Measurements from ENCODE around the gene KLRC4.
"Not testable (repeated sequence)": the region's sequence is repeated elsewhere in the genome, so short reads cannot be mapped to it uniquely, and the experiment has no call there.

Gene KLRC4

DNA sequence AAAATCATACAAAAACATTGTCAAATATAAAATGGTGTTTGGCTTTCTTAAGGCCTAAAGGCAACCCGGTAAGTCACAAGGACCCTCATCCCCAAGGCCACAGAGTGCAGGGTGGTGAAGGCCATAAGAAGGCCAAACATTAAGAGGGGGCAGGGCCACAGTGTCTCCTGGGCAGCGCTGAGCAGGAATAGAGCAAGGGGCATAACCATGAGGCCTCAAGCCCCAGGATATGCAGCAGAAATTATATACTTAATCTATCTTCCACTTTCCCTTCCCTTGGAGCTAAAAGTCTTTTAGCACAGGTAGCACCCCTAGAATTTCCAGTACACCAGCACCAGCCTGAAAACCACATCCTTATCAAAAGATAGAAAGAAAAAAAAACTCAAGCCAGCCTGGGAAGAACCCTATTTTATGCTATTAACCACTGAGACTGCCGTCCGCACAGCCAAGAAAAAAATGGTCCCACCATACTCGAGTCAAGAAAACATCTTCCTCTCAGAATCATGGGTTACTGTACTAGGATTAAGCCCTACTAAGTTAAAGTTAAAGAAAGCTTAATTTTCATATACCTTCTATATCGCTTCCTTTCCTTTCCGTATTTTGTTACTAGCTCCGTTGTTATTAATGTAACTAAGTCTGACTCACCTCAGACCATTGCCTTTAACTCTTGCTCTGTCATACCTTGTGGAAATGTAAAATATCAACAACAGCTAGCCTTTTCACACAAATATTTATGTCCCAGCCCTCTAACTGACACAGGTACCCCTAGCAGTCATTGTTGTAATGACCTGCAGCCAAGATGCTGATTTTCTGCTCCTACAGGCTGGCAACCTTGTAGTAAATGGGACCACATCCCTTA, 39.8 kb downstream of the KLRC4 start:
- Histone ChIP-seq H3K27me3 (ENCODE audit: control insufficient read depth, insufficient read depth, low read length, poor library complexity, severe bottlenecking) (no peaks in the 10 kb centered on the region), H3K9me3 (ENCODE audit: control insufficient read depth, low read length) (no peaks in the 10 kb centered on the region), H3K27ac (ENCODE audit: insufficient read depth, low read depth, low read length, poor library complexity, severe bottlenecking) (no peak overlapping the region), H3K4me1 (ENCODE audit: control insufficient read depth, insufficient read depth, low read length) (peaks cover 8% of the 10 kb centered on the region), H3K36me3 (ENCODE audit: control insufficient read depth, insufficient read depth, low read length) (no peaks in the 10 kb centered on the region), H3K4me3 (ENCODE audit: insufficient read depth, low read depth, low read length) (no peak overlapping the region)
- WGBS, 2 experiments = 93 to 97% methylated on average over 8 of the region's 8 CpGs

DNA sequence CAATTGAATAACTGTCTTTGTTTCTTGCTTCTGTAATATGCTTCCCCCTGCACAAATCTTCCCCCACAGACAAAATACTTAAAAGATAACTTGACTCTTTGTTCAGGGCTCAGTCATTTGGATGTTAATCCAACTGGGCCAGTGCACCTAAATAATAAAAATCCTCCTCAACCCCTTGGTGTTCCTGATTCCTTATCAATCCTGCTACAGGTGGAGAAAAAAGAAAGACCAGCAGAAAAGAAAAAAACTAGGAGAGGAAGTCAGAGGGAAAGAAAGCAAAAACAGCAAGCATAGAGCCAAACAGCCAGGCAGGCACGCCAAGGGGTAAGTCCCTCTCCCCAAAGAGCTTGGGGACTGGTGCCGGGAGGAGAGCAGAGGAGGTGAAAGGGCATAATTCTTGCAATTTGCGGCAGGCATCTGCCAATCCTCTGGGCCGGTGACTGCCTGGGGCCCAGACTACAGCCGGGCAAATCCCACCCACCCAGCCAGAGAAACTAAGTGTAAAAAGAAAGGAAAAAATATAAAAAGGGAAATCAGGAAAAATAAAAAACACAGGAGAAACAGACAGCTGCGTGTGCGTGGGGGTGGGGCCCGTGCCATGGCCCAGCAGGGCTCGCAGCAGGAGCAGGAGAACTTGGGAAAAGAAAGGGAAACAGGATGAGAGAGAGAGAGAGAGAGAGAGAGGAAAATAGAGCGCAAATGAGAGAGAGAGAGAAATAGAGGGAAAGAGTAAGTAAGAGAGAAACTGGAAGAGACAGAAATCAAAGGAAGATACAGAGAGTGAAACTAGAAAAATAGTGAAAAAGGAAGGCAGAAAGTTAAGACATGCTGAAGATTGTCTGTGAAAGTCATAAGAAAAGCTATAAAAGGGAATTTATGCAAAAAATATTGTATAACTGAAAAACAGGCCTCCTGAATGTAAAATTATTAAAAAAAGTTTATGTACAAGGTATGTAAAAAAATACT, 41.1 kb downstream of the KLRC4 start:
- H3K9me3 ChIP-seq (ENCODE audit: control insufficient read depth, low read length) = no peaks in the 10 kb centered on the region
- H3K36me3 ChIP-seq (ENCODE audit: control insufficient read depth, insufficient read depth, low read length) = no peaks in the 10 kb centered on the region
- 89 to 90% methylated on average over 9 to 10 of the region's 10 CpGs for WGBS, 2 experiments
- peaks cover 8% of the 10 kb centered on the region for H3K4me1 ChIP-seq (ENCODE audit: control insufficient read depth, insufficient read depth, low read length)
- H3K27me3 ChIP-seq (ENCODE audit: control insufficient read depth, insufficient read depth, low read length, poor library complexity, severe bottlenecking) = no peaks in the 10 kb centered on the region
- H3K27ac ChIP-seq (ENCODE audit: insufficient read depth, low read depth, low read length, poor library complexity, severe bottlenecking) = no peak overlapping the region
- H3K4me3 ChIP-seq (ENCODE audit: insufficient read depth, low read depth, low read length) = no peak overlapping the region

DNA sequence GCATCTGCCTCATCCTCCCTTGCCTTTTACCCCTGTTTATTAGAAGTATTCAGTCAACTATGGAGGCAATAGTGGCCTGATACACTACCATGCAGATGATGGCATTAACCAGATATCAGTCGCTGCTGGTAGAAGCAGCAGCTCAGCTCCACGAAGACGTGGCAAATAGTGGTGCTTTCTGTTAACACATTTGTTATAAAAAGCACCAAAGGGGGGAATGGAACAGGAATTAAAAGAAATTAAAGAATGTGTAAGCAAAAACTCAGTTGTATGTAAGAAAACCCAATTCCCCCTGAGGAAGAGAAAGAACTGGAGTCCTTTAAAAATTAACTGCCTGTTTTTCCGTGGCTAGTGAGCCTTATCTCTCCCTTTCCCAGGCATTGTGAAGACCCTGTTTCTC, 41.8 kb downstream of the KLRC4 start:
- H3K4me1 ChIP-seq (ENCODE audit: control insufficient read depth, insufficient read depth, low read length) = peaks cover 12% of the 10 kb centered on the region
- H3K27me3 ChIP-seq (ENCODE audit: control insufficient read depth, insufficient read depth, low read length, poor library complexity, severe bottlenecking); H3K36me3 ChIP-seq (ENCODE audit: control insufficient read depth, insufficient read depth, low read length); H3K9me3 ChIP-seq (ENCODE audit: control insufficient read depth, low read length); H3K4me3 ChIP-seq (ENCODE audit: insufficient read depth, low read depth, low read length); H3K27ac ChIP-seq (ENCODE audit: insufficient read depth, low read depth, low read length, poor library complexity, severe bottlenecking): not testable (repeated sequence)
- WGBS, 2 experiments = 70 to 75% methylated on average over 4 of the region's 4 CpGs

DNA sequence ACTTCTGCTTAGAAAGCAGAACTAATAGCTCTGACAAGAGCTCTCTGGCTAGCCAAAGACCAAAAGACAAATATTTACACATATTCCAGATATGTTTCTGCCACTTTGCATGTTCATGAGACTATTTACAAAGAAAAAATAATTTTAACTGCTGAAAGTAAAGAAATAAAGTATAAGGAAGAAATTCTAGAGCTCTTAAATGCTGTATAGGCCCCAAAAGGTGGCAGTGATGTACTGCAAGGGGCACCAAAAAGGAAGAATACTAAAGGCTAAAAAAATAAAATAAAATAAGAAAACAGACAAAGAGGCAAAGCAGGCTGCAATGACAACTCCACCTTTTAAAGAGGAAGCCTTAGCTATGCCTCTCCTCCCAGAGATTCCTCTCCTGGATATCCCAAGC, 42.7 kb downstream of the KLRC4 start:
- Histone ChIP-seq H3K27me3 (ENCODE audit: control insufficient read depth, insufficient read depth, low read length, poor library complexity, severe bottlenecking) (no peaks in the 10 kb centered on the region), H3K27ac (ENCODE audit: insufficient read depth, low read depth, low read length, poor library complexity, severe bottlenecking) (no peak overlapping the region), H3K9me3 (ENCODE audit: control insufficient read depth, low read length) (no peaks in the 10 kb centered on the region), H3K36me3 (ENCODE audit: control insufficient read depth, insufficient read depth, low read length) (no peaks in the 10 kb centered on the region), H3K4me1 (ENCODE audit: control insufficient read depth, insufficient read depth, low read length) (peaks cover 14% of the 10 kb centered on the region), H3K4me3 (ENCODE audit: insufficient read depth, low read depth, low read length) (no peak overlapping the region)

DNA sequence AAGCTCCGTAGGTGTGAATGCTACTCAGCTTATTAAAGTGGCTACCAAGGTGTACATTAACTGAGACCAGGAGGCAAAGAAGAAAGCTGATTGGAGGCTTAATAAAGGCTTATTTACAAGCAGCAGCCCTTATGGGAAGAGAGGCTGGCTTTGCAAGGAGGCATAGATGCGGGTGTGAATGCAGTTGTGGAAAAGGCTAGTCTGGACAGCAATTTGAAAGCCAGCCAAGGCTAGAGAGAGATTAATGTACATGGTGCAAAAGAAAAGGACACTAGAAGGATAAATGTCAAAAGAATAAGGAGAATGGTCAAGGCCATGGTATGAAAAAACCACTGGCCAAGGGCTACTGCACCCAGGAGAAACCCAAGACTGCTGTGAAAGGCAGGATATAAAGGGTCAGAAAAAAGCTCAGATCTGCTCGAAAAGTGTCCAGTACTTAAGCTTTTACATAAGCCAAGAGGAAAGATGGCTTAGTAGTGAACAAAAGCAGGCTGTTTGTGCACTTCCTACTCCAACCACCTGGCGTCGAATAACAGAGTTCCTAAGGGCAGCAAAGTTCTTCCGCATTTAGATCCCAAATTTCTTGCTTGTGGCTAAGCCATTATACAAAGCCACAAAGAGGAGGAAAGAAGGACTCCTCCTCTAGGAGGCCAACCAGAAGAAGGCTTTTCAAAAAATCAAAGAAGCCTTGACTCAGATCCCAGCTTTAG, 43.7 kb downstream of the KLRC4 start:
- Histone ChIP-seq H3K4me1 (ENCODE audit: control insufficient read depth, insufficient read depth, low read length) (peaks cover 14% of the 10 kb centered on the region), H3K27ac (ENCODE audit: insufficient read depth, low read depth, low read length, poor library complexity, severe bottlenecking) (no peak overlapping the region), H3K36me3 (ENCODE audit: control insufficient read depth, insufficient read depth, low read length) (no peaks in the 10 kb centered on the region), H3K9me3 (ENCODE audit: control insufficient read depth, low read length) (no peaks in the 10 kb centered on the region), H3K4me3 (ENCODE audit: insufficient read depth, low read depth, low read length) (no peak overlapping the region), H3K27me3 (ENCODE audit: control insufficient read depth, insufficient read depth, low read length, poor library complexity, severe bottlenecking) (no peaks in the 10 kb centered on the region)
- WGBS, 2 experiments = 60 to 62% methylated on average over 6 of the region's 6 CpGs

DNA sequence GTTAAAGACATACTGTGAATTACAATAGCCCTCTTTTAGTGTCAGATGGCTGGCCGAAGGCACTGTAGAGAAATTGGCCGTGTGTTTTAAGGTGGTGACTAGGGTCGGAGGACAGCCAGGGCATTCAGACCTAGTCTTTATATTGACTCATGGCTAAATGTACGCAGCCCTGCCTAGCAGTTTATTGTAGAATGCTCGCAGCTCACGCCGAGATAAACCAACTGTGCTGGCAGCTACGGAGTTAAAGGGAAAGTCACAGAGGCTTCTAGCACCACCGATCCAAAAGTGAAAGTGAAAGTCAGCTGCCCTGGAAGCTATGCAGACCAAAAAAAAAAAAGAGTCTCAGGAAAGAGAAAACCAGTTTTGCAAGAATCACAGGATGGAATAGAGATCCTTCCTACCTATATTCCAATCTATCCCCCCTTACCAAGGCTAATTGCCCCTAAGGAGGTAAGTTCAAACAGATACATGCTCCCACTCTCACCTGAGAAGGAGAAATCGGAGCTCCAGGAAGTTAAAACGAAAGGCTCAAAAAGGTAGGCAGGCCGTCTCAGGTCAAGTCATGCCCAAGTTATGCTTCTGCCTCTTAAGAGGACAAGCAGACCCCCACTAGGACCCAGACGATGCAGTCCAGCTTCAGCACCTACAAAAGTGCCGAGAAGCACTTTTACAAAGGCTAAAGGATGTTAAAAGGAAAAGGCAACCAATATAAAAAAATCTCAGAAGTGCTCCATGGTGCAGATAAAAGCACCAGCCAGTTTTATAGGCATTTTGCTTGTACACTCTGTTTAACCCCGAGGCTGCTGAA, 44.5 kb downstream of the KLRC4 start:
- H3K27ac ChIP-seq (ENCODE audit: insufficient read depth, low read depth, low read length, poor library complexity, severe bottlenecking) = peak overlapping the region; percentile 5
- peak overlapping the region; percentile 30 for H3K4me3 ChIP-seq (ENCODE audit: insufficient read depth, low read depth, low read length)

DNA sequence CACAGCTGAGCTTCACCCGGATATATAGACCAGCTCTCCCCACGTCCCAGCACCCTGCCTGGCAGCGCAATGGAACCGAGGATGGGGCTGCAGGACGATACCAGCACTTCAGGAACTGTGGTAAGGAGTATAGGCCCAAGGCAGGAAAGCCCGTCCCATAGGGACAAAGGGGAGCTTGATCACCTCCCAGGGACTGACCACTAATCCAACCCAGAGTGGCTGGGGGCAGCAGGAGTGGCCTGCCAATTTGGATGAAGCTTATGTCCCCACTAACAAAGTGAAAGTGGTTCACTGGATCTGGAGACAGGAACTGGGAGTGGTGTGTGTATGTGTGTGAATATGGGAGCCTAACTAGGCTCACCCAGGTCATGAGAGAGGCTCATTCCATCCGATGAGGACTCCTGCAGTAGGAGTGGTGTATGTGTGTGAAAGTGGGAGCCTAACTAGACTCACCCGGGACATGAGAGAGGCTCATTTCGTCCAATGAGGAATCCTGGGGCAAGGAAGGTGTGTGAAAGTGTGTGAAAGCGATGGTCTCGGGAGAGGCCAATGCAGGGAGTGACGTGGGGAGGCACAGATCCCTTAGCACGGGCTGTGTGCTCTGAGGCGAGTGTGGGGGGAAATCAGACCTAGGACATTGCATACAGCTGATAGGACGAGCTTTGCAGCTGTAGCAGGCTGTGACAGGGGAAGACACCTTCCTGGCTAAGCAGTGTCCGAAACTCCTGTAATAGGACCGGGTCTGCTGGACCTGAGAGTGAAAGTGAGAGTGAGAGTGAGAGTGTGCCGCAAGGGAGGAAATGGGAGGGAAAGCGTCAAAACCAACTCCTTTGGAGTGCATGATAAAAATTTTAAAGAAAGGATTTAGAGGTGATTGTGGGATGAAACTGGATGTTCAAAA, 45.4 kb downstream of the KLRC4 start:
- H3K9me3 ChIP-seq (ENCODE audit: control insufficient read depth, low read length) = no peaks in the 10 kb centered on the region
- peaks cover 14% of the 10 kb centered on the region for H3K4me1 ChIP-seq (ENCODE audit: control insufficient read depth, insufficient read depth, low read length)
- H3K4me3 ChIP-seq (ENCODE audit: insufficient read depth, low read depth, low read length) = peak overlapping the region; percentile 30
- H3K27ac ChIP-seq (ENCODE audit: insufficient read depth, low read depth, low read length, poor library complexity, severe bottlenecking) = no peak overlapping the region
- no peaks in the 10 kb centered on the region for H3K27me3 ChIP-seq (ENCODE audit: control insufficient read depth, insufficient read depth, low read length, poor library complexity, severe bottlenecking)
- no peaks in the 10 kb centered on the region for H3K36me3 ChIP-seq (ENCODE audit: control insufficient read depth, insufficient read depth, low read length)
- 39 to 42% methylated on average over 19 of the region's 19 CpGs for WGBS, 2 experiments

More for the DNA sequence above, 44.5 kb downstream of the KLRC4 start:
- Histone ChIP-seq H3K9me3 (ENCODE audit: control insufficient read depth, low read length) (no peaks in the 10 kb centered on the region), H3K36me3 (ENCODE audit: control insufficient read depth, insufficient read depth, low read length) (no peaks in the 10 kb centered on the region), H3K27me3 (ENCODE audit: control insufficient read depth, insufficient read depth, low read length, poor library complexity, severe bottlenecking) (no peaks in the 10 kb centered on the region), H3K4me1 (ENCODE audit: control insufficient read depth, insufficient read depth, low read length) (peaks cover 14% of the 10 kb centered on the region)
- WGBS, 2 experiments = 10% methylated on average over 15 of the region's 15 CpGs

DNA sequence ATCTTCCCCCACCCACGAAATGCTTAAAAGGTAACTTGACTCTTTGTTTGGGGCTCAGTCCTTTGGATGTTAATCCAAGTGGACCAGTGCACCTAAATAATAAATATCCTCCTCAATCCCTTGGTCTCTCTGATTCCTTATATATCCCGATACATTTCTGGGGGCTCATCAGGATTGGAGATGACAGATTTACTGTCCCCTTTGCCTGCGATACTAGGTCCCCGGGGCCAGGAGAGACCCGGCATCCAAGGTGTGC, 46.0 kb downstream of the KLRC4 start:
- Histone ChIP-seq H3K9me3 (ENCODE audit: control insufficient read depth, low read length) (no peaks in the 10 kb centered on the region), H3K4me3 (ENCODE audit: insufficient read depth, low read depth, low read length) (no peak overlapping the region), H3K36me3 (ENCODE audit: control insufficient read depth, insufficient read depth, low read length) (no peaks in the 10 kb centered on the region), H3K27ac (ENCODE audit: insufficient read depth, low read depth, low read length, poor library complexity, severe bottlenecking) (no peak overlapping the region), H3K4me1 (ENCODE audit: control insufficient read depth, insufficient read depth, low read length) (peaks cover 14% of the 10 kb centered on the region), H3K27me3 (ENCODE audit: control insufficient read depth, insufficient read depth, low read length, poor library complexity, severe bottlenecking) (no peaks in the 10 kb centered on the region)
- 82 to 88% methylated on average over 5 of the region's 5 CpGs for WGBS, 2 experiments
